T-cell (primary cell): ENCODE measurements around the gene MPIG6B. TPM values are rescaled to one million over a fixed set of nuclear protein-coding genes. Genes with fewer than 3 reads are reported as not detected.

ENCODE experiments used
- ATAC-seq, 4 experiments: fragments of 200-7000 bp in 3 of 4; fragments of 150-1000 bp in 1 of 4; cut with Tn5 transposase; replicated peaks in 1 of 4; 1 replicate in 3 of 4; 2 replicates in 1 of 4; pipeline ENCODE4 v1.10.0; 2021; ENCODE audit warnings: moderate library complexity in 3 of 4, mild to moderate bottlenecking in 2 of 4, moderate number of reproducible peaks in 1 of 4
- CTCF ChIA-PET, 2 donors: fragments of 300-600 bp; sonication (Branson Sonifier 250); formaldehyde crosslinking; loops; one replicate each; lab custom pipeline; 2022; ENCODE audit warnings: antibody characterized with exemption in 2 of 2; lab: Charles Lee
- POLR2A ChIA-PET, 2 donors: fragments of 300-600 bp; sonication (Branson Sonifier 250); formaldehyde crosslinking; loops; one replicate each; lab custom pipeline; 2022; ENCODE audit warnings: antibody characterized with exemption in 2 of 2; lab: Charles Lee
- DNase-seq, 35 experiments: peaks; one replicate each; pipeline versions ENCODE4 v3.0.0 to v3.0.0-alpha.2; 2013 to 2023
- H3K27ac ChIP-seq: one replicate; pipeline ENCODE4 v1.5.1; 2013; ENCODE audit warnings: low read length
- H3K27me3 ChIP-seq, 2 experiments: replicated peaks in 1 of 2; 1 replicate in 1 of 2; 2 replicates in 1 of 2; pipeline versions ENCODE4 v1.6.1 to v1.7.0; 2013; ENCODE audit warnings: low read length in 1 of 2, mixed read lengths in 1 of 2; ENCODE audit not compliant: control insufficient read depth in 2 of 2, insufficient read depth in 2 of 2; ENCODE audit errors: extremely low read depth in 1 of 2
- H3K36me3 ChIP-seq, 2 donors: 1 replicate in 1 of 2; 2 replicates in 1 of 2; pipeline versions ENCODE4 v1.6.1 to v1.7.0; 2013; ENCODE audit warnings: low read length in 1 of 2; ENCODE audit not compliant: control insufficient read depth in 2 of 2, insufficient read depth in 1 of 2; ENCODE audit errors: extremely low read depth in 1 of 2
- H3K4me1 ChIP-seq, 2 experiments: 1 replicate in 1 of 2; 2 replicates in 1 of 2; pipeline versions ENCODE4 v1.6.1 to v1.7.0; 2013; ENCODE audit warnings: low read length in 2 of 2, mixed read lengths in 1 of 2; ENCODE audit not compliant: insufficient read depth in 2 of 2, control insufficient read depth in 1 of 2; ENCODE audit errors: extremely low read depth in 1 of 2
- H3K4me3 ChIP-seq, 2 donors: 1 replicate in 1 of 2; 2 replicates in 1 of 2; pipeline versions ENCODE4 v1.5.1 to v1.7.0; 2013; ENCODE audit warnings: mild to moderate bottlenecking in 2 of 2, low read length in 1 of 2, moderate library complexity in 1 of 2; ENCODE audit not compliant: control insufficient read depth in 1 of 2; ENCODE audit errors: extremely low read depth in 1 of 2
- H3K9me3 ChIP-seq: 2 replicates; pipeline ENCODE4 v1.7.0; 2013
- H3K27ac Mint-ChIP-seq, 2 donors: one replicate each; pipeline ENCODE4 v1.8.0; 2020 to 2021; ENCODE audit warnings: mild to moderate bottlenecking in 2 of 2, mixed read lengths in 2 of 2
- H3K27me3 Mint-ChIP-seq, 2 donors: one replicate each; pipeline ENCODE4 v1.8.0; 2021 to 2022; ENCODE audit warnings: mixed read lengths in 2 of 2
- H3K36me3 Mint-ChIP-seq: one replicate; pipeline ENCODE4 v1.8.0; 2021; ENCODE audit warnings: mixed read lengths
- H3K4me1 Mint-ChIP-seq, 3 donors: one replicate each; pipeline ENCODE4 v1.8.0; 2020 to 2022; ENCODE audit warnings: mixed read lengths in 3 of 3, mild to moderate bottlenecking in 1 of 3
- H3K4me3 Mint-ChIP-seq, 3 donors: one replicate each; pipeline ENCODE4 v1.8.0; 2020 to 2022; ENCODE audit warnings: mild to moderate bottlenecking in 3 of 3, mixed read lengths in 3 of 3, moderate library complexity in 3 of 3
- H3K9me3 Mint-ChIP-seq, 3 donors: one replicate each; pipeline ENCODE4 v1.8.0; 2020 to 2022; ENCODE audit warnings: mixed read lengths in 3 of 3
- WGBS: methylation state at CpG from one replicate; pipeline ENCODE4 v1.1.5; 2013; ENCODE audit warnings: missing lambda C conversion rate; ENCODE audit not compliant: insufficient coverage; 5-methylcytosine and 5-hydroxymethylcytosine counted together
- total RNA-seq, 35 experiments: library from RNA in 6 of 35; stranded (reverse) in 6 of 35; fragments of 120-200 nt in 1 of 35; gene quantifications; one replicate each; pipeline versions ENCODE4 v1.2.1 to v1.2.4 and lab custom pipeline; 2013 to 2026

The MPIG6B gene
- total RNA-seq: 1 to 10 TPM in 1 of 5 donors, under 1 TPM in 4; 0.26 to 2.6 (median 0.30) TPM
- total RNA-seq (2013): 0.31 TPM
- 0 to 0.79 (median 0.05) reads per million in 29 experiments for total RNA-seq (lab: John Stamatoyannopoulos, UW)

GRCh38 chr6:31723245-31723979 is at the start of gene MPIG6B:
TSS of gene MPIG6B (plus strand) at chr6:31723373. CDS start at chr6:31723384, 11 bp downstream.
- no peak within 1 kb of the TSS for H3K4me3 Mint-ChIP-seq
- H3K9me3 Mint-ChIP-seq: no peaks in the 10 kb centered on the region
- CTCF ChIA-PET: no interaction called here
- no peaks in the 10 kb centered on the region for H3K27me3 ChIP-seq
- H3K27ac Mint-ChIP-seq: peak within 1 kb of the TSS in 1 of 2 donors; percentile 64
- H3K4me1 ChIP-seq: peaks cover 13 to 27% of the 10 kb centered on the region in 2 experiments
- WGBS: 76% methylated on average over 32 of the region's 46 CpGs
- H3K9me3 ChIP-seq: no peaks in the 10 kb centered on the region
- peak in 3 of 4 experiments; percentile 38 to 61 (median 43) for ATAC-seq
- peak within 1 kb of the TSS in 1 of 2 donors; percentile 33 for H3K4me3 ChIP-seq
- no peaks in the 10 kb centered on the region for H3K27me3 Mint-ChIP-seq
- no peak within 1 kb of the TSS for H3K27ac ChIP-seq
- H3K4me1 Mint-ChIP-seq: peaks cover 24 to 33% (median 32%) of the 10 kb centered on the region in 3 donors
- no peaks in the 10 kb centered on the region for H3K36me3 Mint-ChIP-seq
- H3K36me3 ChIP-seq: no peaks in the 10 kb centered on the region
- POLR2A ChIA-PET: interaction anchor here in 1 of 2 donors (0.6 kb wide), 1 partner anchor 126 kb away, joined by 9 read pairs; no protein-coding TSS in a partner anchor
- peak in 1 of 35 experiments; percentile 18 for DNase-seq

GRCh38 chr6:31676322-31676903 is 46.8 kb upstream of the MPIG6B start:
- H3K27me3 ChIP-seq: no peaks in the 10 kb centered on the region
- H3K4me3 Mint-ChIP-seq: no peak overlapping the region
- H3K27ac ChIP-seq: no peak overlapping the region
- ChIA-PET POLR2A (no interaction called here), CTCF (interaction anchor here in 1 of 2 donors (0.5 kb wide), 1 partner anchor 22 kb away, joined by 4 read pairs; no protein-coding TSS in a partner anchor)
- H3K27me3 Mint-ChIP-seq: no peaks in the 10 kb centered on the region
- no peak for ATAC-seq
- H3K27ac Mint-ChIP-seq: peak overlapping the region in 1 of 2 donors; percentile 53
- H3K9me3 Mint-ChIP-seq: no peaks in the 10 kb centered on the region
- WGBS: 80% methylated on average over 4 of the region's 4 CpGs
- no peaks in the 10 kb centered on the region for H3K9me3 ChIP-seq
- DNase-seq: no peak
- peaks cover 14% of the 10 kb centered on the region for H3K36me3 Mint-ChIP-seq
- H3K36me3 ChIP-seq: peaks cover 12 to 21% of the 10 kb centered on the region in 2 donors
- H3K4me1 Mint-ChIP-seq: peaks cover 14 to 18% (median 15%) of the 10 kb centered on the region in 3 donors
- H3K4me3 ChIP-seq: no peak overlapping the region
- H3K4me1 ChIP-seq: peaks cover 0 to 15% of the 10 kb centered on the region in 2 experiments

- Mint-ChIP-seq H3K36me3 (peaks cover 9% of the 10 kb centered on the region), H3K9me3 (no peaks in the 10 kb centered on the region), H3K27me3 (no peaks in the 10 kb centered on the region), H3K4me1 (peaks cover 16 to 23% (median 18%) of the 10 kb centered on the region in 3 donors), H3K4me3 (no peak overlapping the region), H3K27ac (no peak overlapping the region)
- no peak overlapping the region for H3K4me3 ChIP-seq
- no CpG with 5 or more reads among the region's 6 CpGs for WGBS
- H3K9me3 ChIP-seq: no peaks in the 10 kb centered on the region
- peaks cover 8 to 16% of the 10 kb centered on the region in 2 donors for H3K36me3 ChIP-seq
- no peak for DNase-seq
- H3K27ac ChIP-seq: no peak overlapping the region
- ChIA-PET CTCF (interaction anchor here in 1 of 2 donors (0.5 kb wide), 1 partner anchor 23 kb away, joined by 4 read pairs; no protein-coding TSS in a partner anchor), POLR2A (no interaction called here)
- H3K4me1 ChIP-seq: peaks cover 0 to 20% of the 10 kb centered on the region in 2 experiments
- no peaks in the 10 kb centered on the region for H3K27me3 ChIP-seq
- ATAC-seq: no peak
These were observed 46.3 kb upstream of the MPIG6B start for GRCh38 chr6:31676904-31677303.

- CTCF ChIA-PET: no interaction called here
- H3K27me3 ChIP-seq: no peaks in the 10 kb centered on the region
- H3K9me3 Mint-ChIP-seq: no peaks in the 10 kb centered on the region
- H3K4me1 Mint-ChIP-seq: peaks cover 16 to 23% (median 18%) of the 10 kb centered on the region in 3 donors
- H3K4me1 ChIP-seq: peaks cover 0 to 21% of the 10 kb centered on the region in 2 experiments
- H3K27ac ChIP-seq: no peak overlapping the region
- H3K36me3 Mint-ChIP-seq: peaks cover 4% of the 10 kb centered on the region
- peaks cover 7 to 8% of the 10 kb centered on the region in 2 donors for H3K36me3 ChIP-seq
- no peak overlapping the region for H3K4me3 ChIP-seq
- H3K4me3 Mint-ChIP-seq: no peak overlapping the region
- H3K9me3 ChIP-seq: no peaks in the 10 kb centered on the region
- DNase-seq (no peak), ATAC-seq (no peak)
- POLR2A ChIA-PET: interaction anchor here in 1 of 2 donors (0.6 kb wide), 1 partner anchor 129 kb away, joined by 3 read pairs; no protein-coding TSS in a partner anchor
- 73% methylated on average over 8 of the region's 8 CpGs for WGBS
- no peaks in the 10 kb centered on the region for H3K27me3 Mint-ChIP-seq
- peak overlapping the region in 1 of 2 donors; percentile 5 for H3K27ac Mint-ChIP-seq
These were observed 45.2 kb upstream of the MPIG6B start for GRCh38 chr6:31677955-31678354.

GRCh38 chr6:31680226-31681134 is 42.7 kb upstream of the MPIG6B start, which contains the start of gene LY6G5C:
TSS of gene LY6G5C (minus strand) at chr6:31681067. CDS start at chr6:31680373, 694 bp downstream.
- ATAC-seq: peak; percentile 68 to 81 (median 78)
- Histone ChIP-seq H3K36me3 (no peaks in the 10 kb centered on the region), H3K27ac (peak within 1 kb of the TSS; percentile 5), H3K27me3 (no peaks in the 10 kb centered on the region), H3K9me3 (no peaks in the 10 kb centered on the region), H3K4me1 (peaks cover 0 to 21% of the 10 kb centered on the region in 2 experiments), H3K4me3 (peak within 1 kb of the TSS; percentile 49 to 64)
- WGBS: 17% methylated on average over 16 of the region's 17 CpGs
- Mint-ChIP-seq H3K36me3 (no peaks in the 10 kb centered on the region), H3K27me3 (no peaks in the 10 kb centered on the region), H3K9me3 (no peaks in the 10 kb centered on the region), H3K4me3 (peak within 1 kb of the TSS; percentile 84 to 91 (median 86)), H3K27ac (peak within 1 kb of the TSS; percentile 45 to 85), H3K4me1 (peaks cover 16 to 23% (median 18%) of the 10 kb centered on the region in 3 donors)
- CTCF ChIA-PET: interaction anchor here in 1 of 2 donors (0.5 to 0.6 kb wide), 3 partner anchors 82 to 149 kb away, joined by 3 to 6 read pairs (median 5); no protein-coding TSS in a partner anchor
- peak in 27 of 35 experiments; percentile 20 to 76 (median 40) for DNase-seq
- POLR2A ChIA-PET: no interaction called here
